DMS53 treated with DMSO at 0.1 percent for 48 hours (cell line): ENCODE measurements around the gene ZFP36.
A peak's percentile ranks its signal among the peaks of the same experiment; 100 is the strongest.

ENCODE experiments used
- DNase-seq: peaks from one replicate; lab custom pipeline; 2025; ENCODE audit not compliant: unreplicated experiment; lab: John Stamatoyannopoulos, UW

Gene ZFP36

GRCh38 chr19:39405958-39406655, 540 bp upstream of the ZFP36 start:
- no peak for DNase-seq

DNA sequence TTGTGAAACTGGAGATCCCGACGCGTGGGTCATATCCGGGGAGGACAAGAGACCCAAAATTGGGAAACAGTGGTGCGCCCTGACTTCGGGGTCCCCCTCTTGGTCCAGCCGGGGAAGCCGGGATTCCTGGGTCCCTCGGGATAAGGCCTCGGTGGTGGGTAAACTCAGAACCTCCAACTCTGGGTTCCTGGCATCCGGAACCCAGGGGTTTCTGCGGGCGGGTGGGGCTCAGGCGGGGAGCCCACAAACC, 688 bp downstream of the ZFP36 start:
- no peak for DNase-seq

DNA sequence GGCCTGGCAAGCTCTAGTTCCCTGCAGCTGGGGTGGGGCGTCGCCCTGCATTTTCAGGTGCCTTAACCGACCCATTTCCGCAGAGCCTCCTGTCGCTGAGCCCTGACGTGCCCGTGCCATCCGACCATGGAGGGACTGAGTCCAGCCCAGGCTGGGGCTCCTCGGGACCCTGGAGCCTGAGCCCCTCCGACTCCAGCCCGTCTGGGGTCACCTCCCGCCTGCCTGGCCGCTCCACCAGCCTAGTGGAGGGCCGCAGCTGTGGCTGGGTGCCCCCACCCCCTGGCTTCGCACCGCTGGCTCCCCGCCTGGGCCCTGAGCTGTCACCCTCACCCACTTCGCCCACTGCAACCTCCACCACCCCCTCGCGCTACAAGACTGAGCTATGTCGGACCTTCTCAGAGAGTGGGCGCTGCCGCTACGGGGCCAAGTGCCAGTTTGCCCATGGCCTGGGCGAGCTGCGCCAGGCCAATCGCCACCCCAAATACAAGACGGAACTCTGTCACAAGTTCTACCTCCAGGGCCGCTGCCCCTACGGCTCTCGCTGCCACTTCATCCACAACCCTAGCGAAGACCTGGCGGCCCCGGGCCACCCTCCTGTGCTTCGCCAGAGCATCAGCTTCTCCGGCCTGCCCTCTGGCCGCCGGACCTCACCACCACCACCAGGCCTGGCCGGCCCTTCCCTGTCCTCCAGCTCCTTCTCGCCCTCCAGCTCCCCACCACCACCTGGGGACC, 1.2 kb downstream of the ZFP36 start:
- no peak for DNase-seq

GRCh38 chr19:39408392-39409207, 2.0 kb downstream of the ZFP36 start:
- DNase-seq = peak; percentile 31

DNA sequence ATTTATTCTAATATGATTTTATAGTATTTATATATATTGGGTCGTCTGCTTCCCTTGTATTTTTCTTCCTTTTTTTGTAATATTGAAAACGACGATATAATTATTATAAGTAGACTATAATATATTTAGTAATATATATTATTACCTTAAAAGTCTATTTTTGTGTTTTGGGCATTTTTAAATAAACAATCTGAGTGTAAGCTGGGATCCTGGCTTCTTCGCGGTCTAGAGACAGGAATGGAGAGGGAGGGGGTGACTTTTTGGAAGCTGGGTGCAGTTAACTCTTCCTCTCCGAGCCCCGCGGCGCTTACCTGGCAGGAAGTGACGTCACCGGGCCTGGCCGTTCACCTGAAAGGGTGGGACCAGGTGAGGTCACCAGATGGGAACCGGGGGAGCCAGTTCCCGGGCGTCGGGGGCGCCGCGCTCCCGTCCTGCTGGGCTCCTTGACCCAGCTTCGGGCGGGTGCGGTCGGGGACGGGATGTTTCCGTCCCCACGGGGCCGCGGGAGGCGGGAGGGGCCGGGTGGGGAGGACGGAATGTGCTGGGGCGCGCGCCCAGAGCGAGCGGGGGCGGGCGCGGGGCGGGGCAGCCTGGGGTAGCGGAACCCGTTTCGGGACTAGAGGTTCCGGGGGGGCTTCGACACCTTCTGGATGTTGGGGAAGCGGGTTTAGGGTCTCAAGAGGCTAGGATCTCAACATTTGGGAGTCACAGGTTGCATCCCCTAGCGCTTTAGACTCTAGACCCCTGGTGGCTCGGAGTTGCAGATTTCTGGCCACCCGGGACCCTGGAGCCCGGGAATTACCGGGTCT, 2.8 kb downstream of the ZFP36 start:
- peak; percentile 92 for DNase-seq

DNA sequence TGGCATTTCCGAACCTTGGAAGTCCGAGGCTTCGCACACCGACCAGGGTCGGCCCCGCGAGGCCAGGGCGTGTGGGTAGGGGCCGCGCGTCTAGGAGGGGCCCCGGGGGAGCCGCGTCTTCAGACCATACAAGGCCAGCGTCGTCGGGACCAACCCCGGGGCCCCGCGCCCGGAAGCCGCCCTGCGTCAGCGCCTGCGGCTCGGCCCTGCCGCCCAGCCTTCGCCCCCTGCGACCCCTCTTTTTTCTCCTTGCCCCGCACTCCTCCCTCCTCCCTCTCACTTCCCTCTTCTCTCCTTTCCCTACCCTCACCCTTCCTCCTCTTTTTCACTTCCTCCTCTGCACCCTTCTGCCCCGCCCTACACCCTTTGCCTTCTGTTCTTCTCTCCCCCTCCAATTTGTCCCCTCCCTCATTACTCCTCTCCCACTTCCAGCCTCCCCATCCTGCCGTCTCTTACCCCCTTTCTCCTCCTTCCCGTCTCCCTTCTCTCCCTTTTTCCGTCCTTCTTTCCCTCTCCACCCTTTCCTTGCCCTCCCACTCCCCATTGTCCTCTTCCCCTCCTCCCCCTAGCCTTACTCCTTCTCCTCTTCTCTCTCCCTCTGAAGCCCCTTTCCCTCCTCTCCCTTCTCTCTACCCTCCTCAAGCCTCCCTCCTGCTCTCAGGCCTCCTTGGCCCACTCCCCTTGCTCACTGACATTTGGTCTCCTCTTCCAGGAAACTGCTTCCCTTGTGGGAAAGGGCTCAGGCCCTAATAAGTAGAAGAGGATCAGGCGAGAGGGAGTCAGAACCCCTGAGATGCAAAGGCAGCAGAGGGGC, 3.6 kb downstream of the ZFP36 start:
- DNase-seq = peak; percentile 58

- no peak for DNase-seq
Measured at GRCh38 chr19:39410831-39411080, 4.1 kb downstream of the ZFP36 start.

DNA sequence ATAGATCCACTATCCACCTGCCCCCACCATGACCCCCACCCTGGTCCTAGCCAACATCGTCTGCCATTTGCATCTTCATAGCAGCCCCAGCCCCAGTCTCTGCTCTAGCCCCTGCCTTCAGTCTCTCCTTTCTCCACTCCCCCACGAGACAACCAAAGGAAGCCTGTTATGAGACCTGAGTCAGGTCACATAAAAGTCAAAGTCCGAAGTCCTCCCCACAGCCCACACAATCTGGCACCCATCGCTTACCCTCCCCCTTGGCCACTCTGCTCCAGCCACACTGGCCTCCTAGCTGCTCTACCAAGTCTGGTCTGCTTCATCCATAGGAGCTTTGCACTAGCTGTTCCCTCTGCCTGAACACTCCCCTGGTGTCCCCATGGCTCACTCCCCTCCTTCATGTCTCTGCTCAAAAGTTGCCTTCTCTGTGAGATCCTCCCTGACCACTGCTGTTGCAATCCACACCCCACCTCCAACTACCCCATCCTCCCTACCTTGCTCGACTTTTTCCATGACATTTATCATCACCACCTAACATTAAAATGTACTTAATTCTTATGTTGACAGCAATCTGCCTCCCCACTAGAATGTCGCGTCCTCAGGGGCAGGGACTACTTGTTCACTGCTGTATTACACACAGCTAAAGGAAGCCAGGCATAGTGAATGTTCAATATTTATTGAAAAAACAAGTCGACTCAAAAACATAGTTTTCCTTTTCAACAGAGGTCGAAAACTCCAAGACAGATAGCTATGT, 4.6 kb downstream of the ZFP36 start:
- no peak for DNase-seq

- peak; percentile 95 for DNase-seq
Measured at GRCh38 chr19:39411832-39412099, 5.1 kb downstream of the ZFP36 start.

- peak; percentile 99 for DNase-seq
Measured at GRCh38 chr19:39412100-39412866, 5.6 kb downstream of the ZFP36 start, which contains the start of gene PLEKHG2. TSS of gene PLEKHG2 (plus strand) at chr19:39412669. CDS start at chr19:39414087, 1,418 bp downstream.

DNA sequence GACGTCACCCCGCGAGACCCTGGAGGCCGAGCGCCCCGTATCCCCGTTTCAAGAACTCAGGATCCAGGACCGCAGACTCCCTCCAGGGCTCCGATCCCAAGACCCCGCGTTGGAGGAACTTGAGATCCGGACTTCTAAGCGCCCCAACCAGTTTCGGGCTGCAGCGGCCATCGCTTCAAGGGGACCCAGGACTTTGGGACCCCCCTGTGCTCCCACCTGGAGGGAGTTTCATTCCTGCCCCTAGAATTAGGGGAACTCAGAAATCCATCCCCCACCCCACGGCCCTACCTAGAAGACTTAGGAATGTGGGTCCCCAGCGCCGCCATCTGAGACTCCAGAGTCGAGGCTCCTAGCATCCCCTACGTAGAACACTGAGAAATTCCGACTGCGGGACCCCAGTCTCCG, 6.2 kb downstream of the ZFP36 start:
- no peak for DNase-seq

GRCh38 chr19:39413272-39413910, 6.7 kb downstream of the ZFP36 start:
- DNase-seq = no peak

GRCh38 chr19:39413911-39414608, 7.4 kb downstream of the ZFP36 start:
- no peak for DNase-seq

DNA sequence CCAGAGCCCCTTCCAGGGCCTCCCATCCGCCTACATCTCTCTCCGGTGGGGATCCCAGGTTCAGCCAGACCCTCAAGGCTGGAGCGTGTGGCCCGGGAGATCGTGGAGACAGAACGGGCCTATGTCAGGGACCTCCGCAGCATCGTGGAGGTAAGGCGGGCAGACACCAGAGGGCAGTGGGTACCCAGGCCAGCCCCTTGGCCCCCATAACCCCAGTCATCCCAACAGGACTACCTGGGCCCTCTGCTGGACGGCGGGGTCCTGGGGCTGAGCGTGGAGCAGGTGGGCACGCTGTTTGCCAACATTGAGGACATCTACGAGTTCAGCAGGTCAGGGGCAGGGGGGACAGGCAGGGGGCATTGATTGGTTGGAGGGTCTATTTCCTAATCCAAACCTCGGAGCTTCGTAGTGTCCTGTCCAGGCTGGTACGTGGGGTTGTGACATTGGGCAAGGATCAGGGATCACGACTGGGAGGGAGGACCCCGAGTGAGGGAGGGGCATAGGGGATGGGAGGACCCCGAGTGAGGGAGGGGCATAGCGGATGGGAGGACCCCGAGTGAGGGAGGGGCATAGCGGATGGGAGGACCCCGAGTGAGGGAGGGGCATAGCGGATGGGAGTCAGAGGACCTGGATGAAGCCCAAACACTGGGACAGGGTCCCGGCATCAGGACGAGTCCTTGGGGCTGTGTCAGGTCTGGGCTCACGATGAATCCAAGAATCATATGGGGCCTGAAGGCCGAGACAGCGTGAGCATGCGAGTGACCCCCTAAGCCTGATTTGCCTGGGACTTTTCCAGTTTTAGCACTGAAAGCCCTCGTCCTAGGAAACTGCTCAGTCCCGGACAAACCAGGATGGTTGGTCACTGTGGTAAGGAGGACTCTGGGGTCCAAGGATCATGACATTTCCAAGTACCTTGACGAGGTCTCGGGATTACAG, 8.7 kb downstream of the ZFP36 start:
- DNase-seq = no peak

GRCh38 chr19:39416152-39417120, 9.8 kb downstream of the ZFP36 start:
- DNase-seq = no peak
